K562 (cell line): Measurements from ENCODE around the gene BRMS1. TPM values are rescaled to one million over a fixed set of nuclear protein-coding genes. Genes with fewer than 3 reads are reported as not detected.

Experiments
- HDAC8 ChIP-seq: fragments of 450-650 bp; IDR thresholded peaks from 2 replicates; pipeline ENCODE4 v1.6.1; 2016; ENCODE audit warnings: mild to moderate bottlenecking, missing genetic modification characterization, moderate library complexity, missing compliant biosample characterization
- KAT8 ChIP-seq: fragments of 450-650 bp; IDR thresholded peaks from 2 replicates; pipeline ENCODE4 v1.6.1; 2016; ENCODE audit warnings: low read depth, mild to moderate bottlenecking
- RCOR1 ChIP-seq, 2 experiments: IDR thresholded peaks; 2 replicates each; pipeline ENCODE4 v1.6.1; 2012; ENCODE audit warnings: low read depth in 2 of 2, low read length in 2 of 2, borderline replicate concordance in 1 of 2, improper control_type of control experiment in 1 of 2
- SIN3A ChIP-seq, 2 experiments: fragments of 150-350 bp in 1 of 2; IDR thresholded peaks; 2 replicates each; pipeline ENCODE4 v1.6.1; 2011 to 2016; ENCODE audit warnings: borderline replicate concordance in 2 of 2, low read depth in 2 of 2, low read length in 2 of 2, mild to moderate bottlenecking in 2 of 2, moderate library complexity in 2 of 2; ENCODE audit not compliant: control insufficient read depth in 1 of 2
- SRSF9 ChIP-seq: fragments of 200-400 bp; formaldehyde crosslinking; IDR thresholded peaks from 2 replicates; pipeline ENCODE4 v1.6.1; 2017; ENCODE audit warnings: low read depth, low read length, borderline replicate concordance
- TARDBP ChIP-seq: fragments of 450-650 bp; IDR thresholded peaks from 2 replicates; pipeline ENCODE4 v1.6.1; 2016
- ZFP30 ChIP-seq: fragments of 250-450 bp; sonication (Bioruptor Pico); IDR thresholded peaks from 2 replicates; pipeline ENCODE4 v1.8.0; 2022; ENCODE audit warnings: moderate library complexity, mild to moderate bottlenecking, inconsistent platforms, borderline replicate concordance
- ZNF584 ChIP-seq: fragments of 200-800 bp; sonication (Bioruptor generic); IDR thresholded peaks from 2 replicates; pipeline ENCODE4 v1.6.1; 2016; ENCODE audit warnings: low read depth, mild to moderate bottlenecking, missing genetic modification characterization, missing compliant biosample characterization
- polyA plus RNA-seq, 8 experiments: library from polyadenylated mRNA; depleted of rRNA in 4 of 8; stranded (reverse) in 5 of 8; unstranded in 3 of 8; fragments of >200 nt; fragmentation: Nextera tagmentation in 2 of 8; fragmentation: Illumina TruSeq in 1 of 8; extraction: Ambion mirVana in 2 of 8; extraction: Trizol in 1 of 8; gene quantifications; 2 replicates each; pipeline versions ENCODE4 v1.2.1 to v1.2.3, GENCODE V29; 2011 to 2014; ENCODE audit warnings: inconsistent platforms in 1 of 8, missing spikeins in 1 of 8
- total RNA-seq, 7 experiments: library from RNA; depleted of rRNA in 6 of 7; stranded (reverse); fragments of >200 nt in 6 of 7; fragmentation: Illumina TruSeq in 2 of 7; extraction: Trizol in 2 of 7; gene quantifications; 2 replicates each; pipeline versions ENCODE4 v1.2.1 to v1.2.3, GENCODE V29; 2011 to 2021; ENCODE audit warnings: low replicate concordance in 1 of 7
- TF ChIP-seq, protein P1 (sequence below): conservative IDR thresholded peaks from 2 replicates; pipeline ENCODE4 v1.6.1; 2011; ENCODE audit warnings: low read depth, mild to moderate bottlenecking, low read length; ENCODE audit not compliant: control insufficient read depth
- TF ChIP-seq, protein P2 (sequence below), 2 experiments: fragments of 450-650 bp; IDR thresholded peaks; 2 replicates each; pipeline ENCODE4 v1.6.1; 2018; ENCODE audit warnings: mild to moderate bottlenecking in 2 of 2, low read depth in 1 of 2; ENCODE audit not compliant: partially characterized antibody in 2 of 2
- TF ChIP-seq, protein P3 (sequence below): sonication (generic); formaldehyde crosslinking; IDR thresholded peaks from 2 replicates; pipeline ENCODE4 v1.8.0; 2023; ENCODE audit warnings: missing genetic modification reagents, mild to moderate bottlenecking, borderline replicate concordance
- TF ChIP-seq, protein P4 (sequence below): fragments of 450-650 bp; IDR thresholded peaks from 2 replicates; pipeline ENCODE4 v1.6.1; 2016; ENCODE audit warnings: borderline replicate concordance

BRMS1 gene
- total and polyA plus RNA-seq, 9 of the 15 experiments (the other 6 are each of a cell fraction or from before 2014, with no cell fraction given): 2.2 to 78.8 (median 33.4) TPM

DNA sequence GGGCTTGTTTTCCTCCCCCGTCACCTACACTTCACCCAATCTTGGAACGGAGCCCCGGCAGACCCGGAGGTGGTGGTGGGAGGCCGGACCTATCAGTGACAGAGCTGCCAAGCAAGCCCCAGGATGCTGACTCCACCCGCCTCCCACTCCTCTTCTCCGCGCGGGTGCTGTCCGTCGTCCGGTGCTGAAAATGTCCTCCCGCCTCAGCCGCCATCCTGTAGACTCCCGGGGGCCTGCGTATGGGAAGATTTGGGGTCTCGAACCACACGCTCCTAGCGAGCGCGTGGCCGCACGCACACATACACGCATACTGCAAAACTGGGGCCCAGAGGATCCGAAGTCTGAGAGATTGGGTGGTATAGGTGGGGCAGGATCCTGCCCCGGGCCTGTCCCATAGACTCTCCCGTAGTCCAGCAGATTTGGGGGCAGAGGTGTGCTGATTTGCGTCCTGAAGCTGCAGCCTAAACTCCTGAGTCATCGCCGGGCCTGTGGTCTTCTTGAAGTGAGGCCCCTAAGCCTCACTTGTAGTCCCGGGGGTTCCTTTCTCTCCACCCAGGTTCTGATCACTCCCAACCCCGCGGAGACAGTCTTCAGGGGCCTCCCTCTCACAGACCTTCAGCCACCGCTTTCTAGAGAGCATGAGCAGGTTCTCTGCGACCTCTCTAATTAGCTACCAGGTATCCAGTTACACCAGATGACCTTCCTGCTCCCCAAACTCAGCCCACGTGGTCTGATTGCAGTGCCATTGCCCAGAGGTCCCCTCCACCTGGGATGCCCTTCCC lies 55.2 kb downstream of the BRMS1 start (continued):
- TF ChIP-seq, protein P1, sequence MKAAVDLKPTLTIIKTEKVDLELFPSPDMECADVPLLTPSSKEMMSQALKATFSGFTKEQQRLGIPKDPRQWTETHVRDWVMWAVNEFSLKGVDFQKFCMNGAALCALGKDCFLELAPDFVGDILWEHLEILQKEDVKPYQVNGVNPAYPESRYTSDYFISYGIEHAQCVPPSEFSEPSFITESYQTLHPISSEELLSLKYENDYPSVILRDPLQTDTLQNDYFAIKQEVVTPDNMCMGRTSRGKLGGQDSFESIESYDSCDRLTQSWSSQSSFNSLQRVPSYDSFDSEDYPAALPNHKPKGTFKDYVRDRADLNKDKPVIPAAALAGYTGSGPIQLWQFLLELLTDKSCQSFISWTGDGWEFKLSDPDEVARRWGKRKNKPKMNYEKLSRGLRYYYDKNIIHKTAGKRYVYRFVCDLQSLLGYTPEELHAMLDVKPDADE: peak; percentile 90
- TF ChIP-seq, protein P2, sequence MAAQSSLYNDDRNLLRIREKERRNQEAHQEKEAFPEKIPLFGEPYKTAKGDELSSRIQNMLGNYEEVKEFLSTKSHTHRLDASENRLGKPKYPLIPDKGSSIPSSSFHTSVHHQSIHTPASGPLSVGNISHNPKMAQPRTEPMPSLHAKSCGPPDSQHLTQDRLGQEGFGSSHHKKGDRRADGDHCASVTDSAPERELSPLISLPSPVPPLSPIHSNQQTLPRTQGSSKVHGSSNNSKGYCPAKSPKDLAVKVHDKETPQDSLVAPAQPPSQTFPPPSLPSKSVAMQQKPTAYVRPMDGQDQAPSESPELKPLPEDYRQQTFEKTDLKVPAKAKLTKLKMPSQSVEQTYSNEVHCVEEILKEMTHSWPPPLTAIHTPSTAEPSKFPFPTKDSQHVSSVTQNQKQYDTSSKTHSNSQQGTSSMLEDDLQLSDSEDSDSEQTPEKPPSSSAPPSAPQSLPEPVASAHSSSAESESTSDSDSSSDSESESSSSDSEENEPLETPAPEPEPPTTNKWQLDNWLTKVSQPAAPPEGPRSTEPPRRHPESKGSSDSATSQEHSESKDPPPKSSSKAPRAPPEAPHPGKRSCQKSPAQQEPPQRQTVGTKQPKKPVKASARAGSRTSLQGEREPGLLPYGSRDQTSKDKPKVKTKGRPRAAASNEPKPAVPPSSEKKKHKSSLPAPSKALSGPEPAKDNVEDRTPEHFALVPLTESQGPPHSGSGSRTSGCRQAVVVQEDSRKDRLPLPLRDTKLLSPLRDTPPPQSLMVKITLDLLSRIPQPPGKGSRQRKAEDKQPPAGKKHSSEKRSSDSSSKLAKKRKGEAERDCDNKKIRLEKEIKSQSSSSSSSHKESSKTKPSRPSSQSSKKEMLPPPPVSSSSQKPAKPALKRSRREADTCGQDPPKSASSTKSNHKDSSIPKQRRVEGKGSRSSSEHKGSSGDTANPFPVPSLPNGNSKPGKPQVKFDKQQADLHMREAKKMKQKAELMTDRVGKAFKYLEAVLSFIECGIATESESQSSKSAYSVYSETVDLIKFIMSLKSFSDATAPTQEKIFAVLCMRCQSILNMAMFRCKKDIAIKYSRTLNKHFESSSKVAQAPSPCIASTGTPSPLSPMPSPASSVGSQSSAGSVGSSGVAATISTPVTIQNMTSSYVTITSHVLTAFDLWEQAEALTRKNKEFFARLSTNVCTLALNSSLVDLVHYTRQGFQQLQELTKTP (IDR thresholded peaks at IDR 0.05; ENCODE audit: low read depth in 1 of 2, partially characterized antibody in 2 of 2): peak in 1 of 2 experiments; percentile 99
- TF ChIP-seq ZFP30 (CRISPR knock-in tag): no peak
- no peak for TF ChIP-seq SRSF9
- TF ChIP-seq ZNF584 (CRISPR knock-in tag): no peak
- TF ChIP-seq KAT8: no peak
- TF ChIP-seq, protein P3, sequence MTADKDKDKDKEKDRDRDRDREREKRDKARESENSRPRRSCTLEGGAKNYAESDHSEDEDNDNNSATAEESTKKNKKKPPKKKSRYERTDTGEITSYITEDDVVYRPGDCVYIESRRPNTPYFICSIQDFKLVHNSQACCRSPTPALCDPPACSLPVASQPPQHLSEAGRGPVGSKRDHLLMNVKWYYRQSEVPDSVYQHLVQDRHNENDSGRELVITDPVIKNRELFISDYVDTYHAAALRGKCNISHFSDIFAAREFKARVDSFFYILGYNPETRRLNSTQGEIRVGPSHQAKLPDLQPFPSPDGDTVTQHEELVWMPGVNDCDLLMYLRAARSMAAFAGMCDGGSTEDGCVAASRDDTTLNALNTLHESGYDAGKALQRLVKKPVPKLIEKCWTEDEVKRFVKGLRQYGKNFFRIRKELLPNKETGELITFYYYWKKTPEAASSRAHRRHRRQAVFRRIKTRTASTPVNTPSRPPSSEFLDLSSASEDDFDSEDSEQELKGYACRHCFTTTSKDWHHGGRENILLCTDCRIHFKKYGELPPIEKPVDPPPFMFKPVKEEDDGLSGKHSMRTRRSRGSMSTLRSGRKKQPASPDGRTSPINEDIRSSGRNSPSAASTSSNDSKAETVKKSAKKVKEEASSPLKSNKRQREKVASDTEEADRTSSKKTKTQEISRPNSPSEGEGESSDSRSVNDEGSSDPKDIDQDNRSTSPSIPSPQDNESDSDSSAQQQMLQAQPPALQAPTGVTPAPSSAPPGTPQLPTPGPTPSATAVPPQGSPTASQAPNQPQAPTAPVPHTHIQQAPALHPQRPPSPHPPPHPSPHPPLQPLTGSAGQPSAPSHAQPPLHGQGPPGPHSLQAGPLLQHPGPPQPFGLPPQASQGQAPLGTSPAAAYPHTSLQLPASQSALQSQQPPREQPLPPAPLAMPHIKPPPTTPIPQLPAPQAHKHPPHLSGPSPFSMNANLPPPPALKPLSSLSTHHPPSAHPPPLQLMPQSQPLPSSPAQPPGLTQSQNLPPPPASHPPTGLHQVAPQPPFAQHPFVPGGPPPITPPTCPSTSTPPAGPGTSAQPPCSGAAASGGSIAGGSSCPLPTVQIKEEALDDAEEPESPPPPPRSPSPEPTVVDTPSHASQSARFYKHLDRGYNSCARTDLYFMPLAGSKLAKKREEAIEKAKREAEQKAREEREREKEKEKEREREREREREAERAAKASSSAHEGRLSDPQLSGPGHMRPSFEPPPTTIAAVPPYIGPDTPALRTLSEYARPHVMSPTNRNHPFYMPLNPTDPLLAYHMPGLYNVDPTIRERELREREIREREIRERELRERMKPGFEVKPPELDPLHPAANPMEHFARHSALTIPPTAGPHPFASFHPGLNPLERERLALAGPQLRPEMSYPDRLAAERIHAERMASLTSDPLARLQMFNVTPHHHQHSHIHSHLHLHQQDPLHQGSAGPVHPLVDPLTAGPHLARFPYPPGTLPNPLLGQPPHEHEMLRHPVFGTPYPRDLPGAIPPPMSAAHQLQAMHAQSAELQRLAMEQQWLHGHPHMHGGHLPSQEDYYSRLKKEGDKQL (CRISPR knock-in tag): 0 out of 2 replicates have a peak, but pooled peaks have one; percentile 78
- TF ChIP-seq, protein P4, sequence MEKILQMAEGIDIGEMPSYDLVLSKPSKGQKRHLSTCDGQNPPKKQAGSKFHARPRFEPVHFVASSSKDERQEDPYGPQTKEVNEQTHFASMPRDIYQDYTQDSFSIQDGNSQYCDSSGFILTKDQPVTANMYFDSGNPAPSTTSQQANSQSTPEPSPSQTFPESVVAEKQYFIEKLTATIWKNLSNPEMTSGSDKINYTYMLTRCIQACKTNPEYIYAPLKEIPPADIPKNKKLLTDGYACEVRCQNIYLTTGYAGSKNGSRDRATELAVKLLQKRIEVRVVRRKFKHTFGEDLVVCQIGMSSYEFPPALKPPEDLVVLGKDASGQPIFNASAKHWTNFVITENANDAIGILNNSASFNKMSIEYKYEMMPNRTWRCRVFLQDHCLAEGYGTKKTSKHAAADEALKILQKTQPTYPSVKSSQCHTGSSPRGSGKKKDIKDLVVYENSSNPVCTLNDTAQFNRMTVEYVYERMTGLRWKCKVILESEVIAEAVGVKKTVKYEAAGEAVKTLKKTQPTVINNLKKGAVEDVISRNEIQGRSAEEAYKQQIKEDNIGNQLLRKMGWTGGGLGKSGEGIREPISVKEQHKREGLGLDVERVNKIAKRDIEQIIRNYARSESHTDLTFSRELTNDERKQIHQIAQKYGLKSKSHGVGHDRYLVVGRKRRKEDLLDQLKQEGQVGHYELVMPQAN: peak; percentile 98
- 0 out of 2 replicates have a peak, but pooled peaks have one; percentile 49 for TF ChIP-seq HDAC8 (tag)
- TF ChIP-seq RCOR1 (IDR thresholded peaks at IDR 0.05; ENCODE audit: borderline replicate concordance in 1 of 2, low read depth in 2 of 2, low read length in 2 of 2): peak in 1 of 2 experiments; percentile 92; a peak in 2 of 4 replicates
- TF ChIP-seq TARDBP: no peak
- TF ChIP-seq SIN3A (IDR thresholded peaks at IDR 0.05; ENCODE audit: borderline replicate concordance in 2 of 2, control insufficient read depth in 1 of 2, low read depth in 2 of 2, low read length in 2 of 2): peak; percentile 93 to 99
